GM12878 (cell line): Measurements from ENCODE around the gene PPP1R13L.

Experiments used
- BMI1 ChIP-seq: fragments of 450-650 bp; IDR thresholded peaks from 2 replicates; pipeline ENCODE4 v1.6.1; 2016; ENCODE audit warnings: mild to moderate bottlenecking, moderate library complexity, borderline replicate concordance
- CEBPB ChIP-seq, 2 experiments: fragments of 150-350 bp in 1 of 2; IDR thresholded peaks; 2 replicates each; pipeline ENCODE4 v1.6.1; 2012 to 2014; ENCODE audit warnings: low read depth in 2 of 2, low read length in 2 of 2, borderline replicate concordance in 1 of 2, inconsistent platforms in 1 of 2
- EP300 ChIP-seq, 2 experiments: fragments of 150-350 bp in 1 of 2; IDR thresholded peaks; 2 replicates each; pipeline ENCODE4 v1.6.1; 2011 to 2012; ENCODE audit warnings: low read depth in 2 of 2, low read length in 2 of 2, borderline replicate concordance in 1 of 2, improper control_type of control experiment in 1 of 2, inconsistent platforms in 1 of 2; ENCODE audit not compliant: control insufficient read depth in 1 of 2
- HCFC1 ChIP-seq: fragments of 150-350 bp; IDR thresholded peaks from 2 replicates; pipeline ENCODE4 v1.6.1; 2014; ENCODE audit warnings: low read length
- REST ChIP-seq: IDR thresholded peaks from 2 replicates; pipeline ENCODE4 v1.6.1; 2012; ENCODE audit warnings: mild to moderate bottlenecking, low read depth, low read length
- ZBTB4 ChIP-seq: fragments of 450-650 bp; formaldehyde crosslinking; IDR thresholded peaks from 2 replicates; pipeline ENCODE4 v1.4.0; 2022; ENCODE audit warnings: mild to moderate bottlenecking, moderate library complexity
- ZNF24 ChIP-seq: fragments of 450-650 bp; IDR thresholded peaks from 2 replicates; pipeline ENCODE4 v1.6.1; 2017; ENCODE audit warnings: antibody characterized with exemption, mild to moderate bottlenecking
- TF ChIP-seq, protein P1 (sequence below), 3 experiments: IDR thresholded peaks in 2 of 3; conservative IDR thresholded peaks in 1 of 3; 2 replicates each; pipeline ENCODE4 v1.5.1; 2011; ENCODE audit warnings: low read depth in 3 of 3, low read length in 3 of 3, mild to moderate bottlenecking in 3 of 3, control low read depth in 2 of 3, moderate library complexity in 2 of 3, inconsistent platforms in 1 of 3, mixed read lengths in 1 of 3; ENCODE audit not compliant: control insufficient read depth in 2 of 3, insufficient read depth in 1 of 3; ENCODE audit errors: extremely low read depth in 1 of 3

- TF ChIP-seq, protein P1, sequence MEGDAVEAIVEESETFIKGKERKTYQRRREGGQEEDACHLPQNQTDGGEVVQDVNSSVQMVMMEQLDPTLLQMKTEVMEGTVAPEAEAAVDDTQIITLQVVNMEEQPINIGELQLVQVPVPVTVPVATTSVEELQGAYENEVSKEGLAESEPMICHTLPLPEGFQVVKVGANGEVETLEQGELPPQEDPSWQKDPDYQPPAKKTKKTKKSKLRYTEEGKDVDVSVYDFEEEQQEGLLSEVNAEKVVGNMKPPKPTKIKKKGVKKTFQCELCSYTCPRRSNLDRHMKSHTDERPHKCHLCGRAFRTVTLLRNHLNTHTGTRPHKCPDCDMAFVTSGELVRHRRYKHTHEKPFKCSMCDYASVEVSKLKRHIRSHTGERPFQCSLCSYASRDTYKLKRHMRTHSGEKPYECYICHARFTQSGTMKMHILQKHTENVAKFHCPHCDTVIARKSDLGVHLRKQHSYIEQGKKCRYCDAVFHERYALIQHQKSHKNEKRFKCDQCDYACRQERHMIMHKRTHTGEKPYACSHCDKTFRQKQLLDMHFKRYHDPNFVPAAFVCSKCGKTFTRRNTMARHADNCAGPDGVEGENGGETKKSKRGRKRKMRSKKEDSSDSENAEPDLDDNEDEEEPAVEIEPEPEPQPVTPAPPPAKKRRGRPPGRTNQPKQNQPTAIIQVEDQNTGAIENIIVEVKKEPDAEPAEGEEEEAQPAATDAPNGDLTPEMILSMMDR (IDR thresholded peaks at IDR 0.05 in 2 of 3, conservative IDR thresholded peaks at IDR 0.05 in 1 of 3; ENCODE audit: control insufficient read depth in 2 of 3, extremely low read depth in 1 of 3, insufficient read depth in 1 of 3, low read depth in 3 of 3, low read length in 3 of 3) = no peak
- TF ChIP-seq ZNF24 (no peak), EP300 (IDR thresholded peaks at IDR 0.05; ENCODE audit: borderline replicate concordance in 1 of 2, control insufficient read depth in 1 of 2, low read depth in 2 of 2, low read length in 2 of 2) (no peak), CEBPB (IDR thresholded peaks at IDR 0.05; ENCODE audit: borderline replicate concordance in 1 of 2, low read depth in 2 of 2, low read length in 2 of 2) (no peak), REST (no peak), HCFC1 (no peak), ZBTB4 (CRISPR knock-in tag) (no peak), BMI1 (no peak)
Measured at GRCh38 chr19:45424191-45425058, 19.6 kb upstream of the PPP1R13L start.
